Spleen (tissue), 13 donors: Measurements from ENCODE around the gene MAPKAP1. TPM values are rescaled to one million over a fixed set of nuclear protein-coding genes. Genes with fewer than 3 reads are reported as not detected.

Source experiments
- DNase-seq: peaks from one replicate; pipeline ENCODE4 v3.0.0-alpha.2; 2020
- H3K27ac ChIP-seq, 8 donors: fragments of 200-600 bp; sonication (generic) in 7 of 8; 1 replicate in 4 of 8; 2 replicates in 4 of 8; pipeline versions ENCODE4 v1.5.0 to v1.8.0; 2016 to 2021; ENCODE audit warnings: inconsistent platforms in 4 of 8, mild to moderate bottlenecking in 4 of 8, moderate library complexity in 1 of 8
- H3K27me3 ChIP-seq, 7 donors: fragments of 200-600 bp; sonication (generic) in 6 of 7; replicated peaks in 1 of 7; 1 replicate in 4 of 7; 2 replicates in 3 of 7; pipeline versions ENCODE4 v1.5.0 to v1.8.0; 2016 to 2021; ENCODE audit warnings: inconsistent platforms in 3 of 7, mild to moderate bottlenecking in 1 of 7
- H3K36me3 ChIP-seq, 6 donors: fragments of 200-600 bp; sonication (generic) in 5 of 6; 1 replicate in 4 of 6; 2 replicates in 2 of 6; pipeline versions ENCODE4 v1.5.0 to v1.8.0; 2016 to 2021; ENCODE audit warnings: inconsistent platforms in 2 of 6
- H3K4me1 ChIP-seq, 6 donors: fragments of 200-600 bp; sonication (generic) in 5 of 6; 1 replicate in 3 of 6; 2 replicates in 3 of 6; pipeline versions ENCODE4 v1.5.0 to v1.8.0; 2016 to 2021; ENCODE audit warnings: inconsistent platforms in 3 of 6
- H3K4me3 ChIP-seq, 8 donors: fragments of 200-600 bp; sonication (generic) in 7 of 8; 1 replicate in 4 of 8; 2 replicates in 4 of 8; pipeline versions ENCODE4 v1.5.0 to v1.8.0; 2016 to 2021; ENCODE audit warnings: inconsistent platforms in 4 of 8, mild to moderate bottlenecking in 4 of 8, moderate library complexity in 2 of 8
- H3K9me3 ChIP-seq, 8 donors: fragments of 200-600 bp; sonication (generic) in 7 of 8; 1 replicate in 4 of 8; 2 replicates in 4 of 8; pipeline versions ENCODE4 v1.5.0 to v1.8.0; 2016 to 2021; ENCODE audit warnings: inconsistent platforms in 4 of 8
- CTCF ChIP-seq, 11 experiments: fragments of 200-600 bp in 7 of 11; fragments of 450-650 bp in 4 of 11; sonication (generic) in 4 of 11; IDR thresholded peaks in 8 of 11; conservative IDR thresholded peaks in 3 of 11; 1 replicate in 7 of 11; 2 replicates in 4 of 11; pipeline versions ENCODE4 v1.4.0 to v1.8.0; 2016 to 2021; ENCODE audit warnings: antibody characterized with exemption in 11 of 11, inconsistent platforms in 4 of 11, mild to moderate bottlenecking in 1 of 11
- POLR2A ChIP-seq, 3 donors: fragments of 450-650 bp; IDR thresholded peaks; one replicate each; pipeline ENCODE4 v1.5.1; 2017; ENCODE audit warnings: antibody characterized with exemption in 3 of 3, mild to moderate bottlenecking in 1 of 3
- POLR2AphosphoS5 ChIP-seq, 3 donors: sonication (generic); formaldehyde crosslinking; IDR thresholded peaks; one replicate each; pipeline ENCODE4 v1.5.1; 2017; ENCODE audit warnings: antibody characterized with exemption in 3 of 3
- WGBS, 5 donors: extraction: QIAGEN DNeasy Blood & Tissue Kit in 3 of 5; methylation state at CpG; one replicate each; pipeline versions ENCODE4 v1.1.5 to v1.1.7; 2013 to 2018; 5-methylcytosine and 5-hydroxymethylcytosine counted together
- intact Hi-C: fragments of 100-400 bp; cut with DNase I; formaldehyde crosslinking; loops from one replicate; pipeline ENCODE4 v1.15.0; 2023; ENCODE audit warnings: low total_unique reads
- long read RNA-seq, 2 donors: transcript quantifications; one replicate each; lab custom pipeline, GENCODE V29; 2026
- polyA plus RNA-seq, 3 donors: library from polyadenylated mRNA; stranded (reverse); fragments of 200-250 nt; gene quantifications; one replicate each; pipeline ENCODE4 v1.2.1, GENCODE V29; 2013
- total RNA-seq, 7 donors: library from RNA; depleted of rRNA in 3 of 7; stranded (reverse); fragments of >200 nt in 3 of 7; fragmentation: NEBNext Ultra II Directional in 4 of 7; extraction: Animal tissue kit (Norgen Biotek cat#: 25700) in 4 of 7; gene quantifications; one replicate each; pipeline versions ENCODE4 v1.1.0 to v1.2.1, GENCODE V29; 2016 to 2021
- donor health status: healthy with polysubstance abuse.
- donor health status: DM: no; HTN: no; CAD: no; lungs with moderate emphysema.
- donor health status: DM: no; HTN: no; CAD: no.
- donor health status: Bipolar disorder and iron deficiency.
- donor health status: healthy.
- donor health status: DM: no; HTN: no; CAD: no.
- donor health status: DM: yes; HTN: yes; CAD: no.

Gene MAPKAP1
- total RNA-seq (10 to 100 TPM; 47.2 to 77.2 (median 63.4) TPM), polyA plus RNA-seq (10 to 100 TPM; 37.2 to 51.7 (median 37.7) TPM)
- long read RNA-seq, donor 1, partial matches to known transcripts: 5 of 11 reads
- long read RNA-seq, donor 1, other reads (novel, unspliced or antisense): 0 of 11 reads
- long read RNA-seq, donor 2, partial matches to known transcripts: 0 of 13 reads
- long read RNA-seq, donor 2, other reads (novel, unspliced or antisense): 0 of 13 reads

- TF ChIP-seq POLR2A (IDR thresholded peaks at IDR 0.05) (peak in 2 of 3 donors; percentile 28 to 31), POLR2AphosphoS5 (IDR thresholded peaks at IDR 0.05) (peak; percentile 92 to 95 (median 93)), CTCF (IDR thresholded peaks at IDR 0.05 in 8 of 11, conservative IDR thresholded peaks at IDR 0.05 in 3 of 11) (peak in 1 of 11 experiments; percentile 14)
- no peaks in the 10 kb centered on the region for H3K9me3 ChIP-seq
- WGBS, 5 donors: 0 to 1% (median 0%) methylated on average over 23 to 63 of the region's 63 CpGs
- no peaks in the 10 kb centered on the region for H3K27me3 ChIP-seq
- peak within 1 kb of the TSS; percentile 82 to 99 (median 94) for H3K4me3 ChIP-seq
- peak; percentile 99 for DNase-seq
- H3K36me3 ChIP-seq: peaks cover 0 to 6% (median 0%) of the 10 kb centered on the region in 6 donors
- peaks cover 14 to 58% (median 40%) of the 10 kb centered on the region in 6 donors for H3K4me1 ChIP-seq
- intact Hi-C loops: no loop called here
- peak within 1 kb of the TSS; percentile 49 to 93 (median 84) for H3K27ac ChIP-seq
These were observed at the start of gene MAPKAP1 for GRCh38 chr9:125706651-125707471. Gene MAPKAP1, minus strand, starts transcription at chr9:125707208. Its CDS starts 34,634 bp downstream, at chr9:125672574.

- Histone ChIP-seq H3K27me3 (no peaks in the 10 kb centered on the region), H3K4me3 (no peak overlapping the region), H3K27ac (no peak overlapping the region), H3K36me3 (no peaks in the 10 kb centered on the region), H3K4me1 (peaks cover 0 to 92% (median 49%) of the 10 kb centered on the region in 6 donors), H3K9me3 (no peaks in the 10 kb centered on the region)
- intact Hi-C loops: no loop called here
- WGBS, 5 donors: 91 to 98% (median 92%) methylated on average over 4 of the region's 4 CpGs
- DNase-seq: no peak
- no peak for TF ChIP-seq CTCF (IDR thresholded peaks at IDR 0.05 in 8 of 11, conservative IDR thresholded peaks at IDR 0.05 in 3 of 11)
- TF ChIP-seq POLR2AphosphoS5 (IDR thresholded peaks at IDR 0.05): no peak
- TF ChIP-seq POLR2A (IDR thresholded peaks at IDR 0.05): no peak
These were observed 49.5 kb upstream of the MAPKAP1 start for GRCh38 chr9:125756518-125756917.

GRCh38 chr9:125755340-125755739 is 48.3 kb upstream of the MAPKAP1 start:
- H3K36me3 ChIP-seq: no peaks in the 10 kb centered on the region
- WGBS, 5 donors: 68 to 86% (median 79%) methylated on average over 1 of the region's 1 CpG
- TF ChIP-seq CTCF (IDR thresholded peaks at IDR 0.05 in 8 of 11, conservative IDR thresholded peaks at IDR 0.05 in 3 of 11) (no peak), POLR2A (IDR thresholded peaks at IDR 0.05) (no peak), POLR2AphosphoS5 (IDR thresholded peaks at IDR 0.05) (no peak)
- no peak overlapping the region for H3K27ac ChIP-seq
- no peaks in the 10 kb centered on the region for H3K27me3 ChIP-seq
- H3K4me3 ChIP-seq: no peak overlapping the region
- peaks cover 5 to 92% (median 51%) of the 10 kb centered on the region in 6 donors for H3K4me1 ChIP-seq
- intact Hi-C loops: no loop called here
- no peak for DNase-seq
- H3K9me3 ChIP-seq: no peaks in the 10 kb centered on the region

GRCh38 chr9:125754096-125754495 is 47.1 kb upstream of the MAPKAP1 start:
- Histone ChIP-seq H3K4me3 (no peak overlapping the region), H3K27ac (no peak overlapping the region), H3K27me3 (no peaks in the 10 kb centered on the region), H3K36me3 (no peaks in the 10 kb centered on the region), H3K9me3 (no peaks in the 10 kb centered on the region), H3K4me1 (peaks cover 13 to 92% (median 53%) of the 10 kb centered on the region in 6 donors)
- intact Hi-C loops: no loop called here
- WGBS, 5 donors: 69 to 81% (median 70%) methylated on average over 2 of the region's 2 CpGs
- no peak for DNase-seq
- TF ChIP-seq POLR2A (IDR thresholded peaks at IDR 0.05) (no peak), CTCF (IDR thresholded peaks at IDR 0.05 in 8 of 11, conservative IDR thresholded peaks at IDR 0.05 in 3 of 11) (no peak), POLR2AphosphoS5 (IDR thresholded peaks at IDR 0.05) (no peak)
